GM21526 (cell line): Measurements from ENCODE around the gene PSMD3.
"Not testable (repeated sequence)": the region's sequence is repeated elsewhere in the genome, so short reads cannot be mapped to it uniquely, and the experiment has no call there.

Experiments
- ATAC-seq: cut with Tn5 transposase; IDR thresholded peaks from one replicate; pipeline ENCODE4 v1.9.1; 2021; ENCODE audit warnings: moderate library complexity; ENCODE audit not compliant: unreplicated experiment, low FRiP score

The PSMD3 gene

DNA sequence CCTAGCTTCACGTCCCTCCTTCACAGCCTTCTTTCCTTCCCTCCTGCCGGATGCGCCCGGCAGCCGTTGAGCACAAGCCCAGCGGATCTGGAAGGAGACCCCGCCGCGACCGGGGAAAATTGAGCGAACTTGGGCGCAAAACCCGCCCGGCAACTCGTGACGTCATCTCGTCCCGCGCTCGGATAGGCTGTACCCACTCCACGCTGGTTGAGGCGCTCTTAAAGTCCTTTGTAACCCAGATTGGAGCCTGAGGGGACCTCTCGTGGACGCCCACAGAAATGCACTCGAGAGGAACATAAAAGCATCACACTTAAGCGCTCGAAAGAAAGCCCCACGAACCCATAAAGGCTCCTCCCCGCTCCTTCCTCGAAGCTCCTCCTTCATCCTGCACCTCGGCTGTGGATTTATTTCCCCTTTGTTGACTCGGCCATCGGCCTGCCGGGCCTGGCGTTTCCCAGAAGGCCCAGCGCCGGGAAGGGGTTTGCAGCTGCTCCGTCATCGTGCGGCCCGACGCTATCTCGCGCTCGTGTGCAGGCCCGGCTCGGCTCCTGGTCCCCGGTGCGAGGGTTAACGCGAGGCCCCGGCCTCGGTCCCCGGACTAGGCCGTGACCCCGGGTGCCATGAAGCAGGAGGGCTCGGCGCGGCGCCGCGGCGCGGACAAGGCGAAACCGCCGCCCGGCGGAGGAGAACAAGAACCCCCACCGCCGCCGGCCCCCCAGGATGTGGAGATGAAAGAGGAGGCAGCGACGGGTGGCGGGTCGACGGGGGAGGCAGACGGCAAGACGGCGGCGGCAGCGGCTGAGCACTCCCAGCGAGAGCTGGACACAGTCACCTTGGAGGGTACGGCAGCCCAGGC is at the start of gene PSMD3:
Gene PSMD3, plus strand, starts transcription at position 457 of the 856 bp plus-strand sequence. Its CDS starts 164 bp downstream, at position 621.
- peak; percentile 86 for ATAC-seq

DNA sequence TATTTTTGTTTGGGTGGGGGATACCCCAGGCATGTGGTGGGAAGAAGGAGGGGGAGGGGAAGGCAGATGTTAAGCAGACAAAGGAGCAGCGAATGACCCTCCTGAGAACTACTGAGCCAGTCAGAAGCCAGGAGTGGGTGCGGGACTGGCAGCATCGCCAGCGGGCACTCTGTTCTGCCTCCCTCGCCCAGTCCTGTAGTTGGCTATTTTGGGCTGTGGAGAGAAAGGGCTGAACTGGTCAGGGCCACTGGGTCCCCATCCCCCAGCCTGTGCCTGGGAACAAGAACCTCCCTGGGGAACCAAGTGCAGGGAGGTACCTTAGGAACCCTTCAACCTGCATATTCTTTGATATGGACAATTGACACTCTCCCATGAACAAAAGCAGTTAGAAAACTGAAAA is 46.7 kb upstream of the PSMD3 start:
- no peak for ATAC-seq

DNA sequence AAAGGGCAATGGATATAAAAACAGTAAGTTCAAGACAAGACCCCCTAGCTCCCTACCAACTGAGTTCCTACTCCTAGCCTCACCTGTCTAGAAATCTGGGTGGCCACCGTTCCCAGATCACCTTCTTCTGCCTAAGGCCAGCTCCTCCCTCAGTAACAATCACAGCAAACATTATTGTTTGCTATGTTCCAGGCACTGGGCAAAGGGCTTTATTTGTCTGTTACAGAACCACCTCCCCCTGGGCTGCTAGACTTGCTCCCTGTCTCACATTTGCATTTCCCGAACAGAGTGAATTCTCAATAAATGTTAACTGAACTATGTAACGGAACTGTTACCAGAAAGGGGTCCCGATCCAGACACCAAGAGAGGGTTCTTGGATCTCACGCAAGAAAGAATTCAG is 46.3 kb upstream of the PSMD3 start:
- no peak for ATAC-seq

DNA sequence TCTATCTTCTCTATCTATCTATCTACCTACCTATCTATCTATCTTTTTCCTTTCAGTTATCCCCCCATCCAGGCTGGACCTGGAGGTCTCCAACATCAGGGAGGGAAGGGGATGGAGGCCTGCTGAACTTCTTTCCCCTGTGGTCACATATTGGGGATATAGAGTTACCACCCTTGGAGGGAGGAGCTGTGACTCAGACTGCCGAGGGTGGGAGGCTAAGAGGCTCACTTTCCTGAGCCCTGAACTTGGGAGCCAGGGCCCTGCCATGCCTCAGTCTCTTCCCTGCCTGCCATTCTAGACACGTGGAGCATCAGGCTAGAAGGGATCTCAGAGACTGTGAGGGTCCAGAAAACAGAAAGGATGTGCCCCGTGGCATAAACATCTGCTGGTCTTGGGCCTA is 44.7 kb upstream of the PSMD3 start:
- ATAC-seq = no peak

- no peak for ATAC-seq
Observed at GRCh38 chr17:39937447-39937846, 43.2 kb upstream of the PSMD3 start.

DNA sequence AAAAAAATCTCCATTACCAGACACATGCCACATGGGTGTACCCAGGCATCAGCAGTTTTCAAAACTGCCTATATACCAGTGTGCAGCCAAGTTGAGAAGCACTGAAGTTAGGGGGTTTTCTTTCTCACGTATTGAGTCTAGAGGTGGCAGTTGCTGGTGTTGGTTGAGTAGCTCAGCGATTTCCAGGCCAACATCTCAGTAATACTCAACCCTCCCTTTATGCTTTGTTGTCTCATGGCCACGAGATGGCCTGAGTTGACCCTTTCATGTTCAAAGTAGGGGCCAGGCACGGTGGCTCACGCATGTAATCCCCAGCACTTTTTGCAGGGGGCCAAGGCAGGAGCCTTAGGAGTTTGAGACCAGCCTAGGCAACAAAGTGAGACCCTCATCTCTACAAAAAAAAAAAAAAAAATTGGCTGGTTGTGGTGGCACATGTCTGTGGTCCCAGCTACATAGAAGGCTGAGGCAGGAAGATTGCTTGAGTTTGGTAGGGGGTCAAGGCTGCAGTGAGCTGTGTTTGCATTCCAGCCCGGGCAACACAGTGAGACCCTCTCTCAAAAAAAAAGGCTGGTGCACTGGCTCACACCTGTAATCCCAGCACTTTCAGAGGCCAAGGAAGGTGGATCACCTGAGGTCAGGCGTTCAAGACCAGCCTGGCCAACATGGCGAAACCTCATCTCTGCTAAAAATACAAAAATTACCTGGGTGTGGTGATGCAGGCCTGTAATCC is 42.3 kb upstream of the PSMD3 start:
- ATAC-seq = no peak

GRCh38 chr17:39939106-39939505 is 41.5 kb upstream of the PSMD3 start:
- ATAC-seq = no peak

- no peak for ATAC-seq
Observed at GRCh38 chr17:39939588-39940419, 40.8 kb upstream of the PSMD3 start.

DNA sequence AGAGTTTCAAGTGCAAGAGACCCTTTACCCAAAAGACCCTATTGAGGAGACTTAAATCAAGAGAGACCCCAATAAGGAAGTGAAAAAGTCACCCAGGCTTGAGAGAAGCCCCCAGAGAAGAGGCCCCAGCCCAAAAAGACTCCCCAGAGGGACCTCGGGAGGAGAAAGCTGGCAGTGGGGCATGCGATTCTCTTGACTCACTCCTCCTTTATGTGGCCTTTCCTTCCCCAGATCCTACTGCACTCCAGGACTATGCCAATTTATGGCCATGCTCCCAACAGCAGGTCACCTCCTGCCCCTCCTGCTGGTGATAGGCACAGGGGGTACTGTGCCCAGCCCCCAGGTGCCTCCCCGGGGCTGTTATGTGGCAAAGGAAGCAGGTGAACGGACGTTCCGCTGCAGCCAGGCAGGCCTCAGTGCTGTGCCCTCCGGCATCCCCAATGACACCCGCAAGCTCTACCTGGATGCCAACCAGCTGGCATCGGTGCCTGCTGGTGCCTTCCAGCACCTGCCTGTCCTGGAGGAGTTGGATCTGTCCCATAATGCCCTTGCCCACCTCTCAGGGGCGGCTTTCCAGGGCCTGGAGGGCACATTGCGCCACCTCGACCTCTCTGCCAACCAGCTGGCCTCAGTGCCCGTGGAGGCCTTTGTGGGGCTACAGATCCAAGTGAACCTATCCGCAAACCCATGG is 36.8 kb upstream of the PSMD3 start:
- ATAC-seq = no peak

DNA sequence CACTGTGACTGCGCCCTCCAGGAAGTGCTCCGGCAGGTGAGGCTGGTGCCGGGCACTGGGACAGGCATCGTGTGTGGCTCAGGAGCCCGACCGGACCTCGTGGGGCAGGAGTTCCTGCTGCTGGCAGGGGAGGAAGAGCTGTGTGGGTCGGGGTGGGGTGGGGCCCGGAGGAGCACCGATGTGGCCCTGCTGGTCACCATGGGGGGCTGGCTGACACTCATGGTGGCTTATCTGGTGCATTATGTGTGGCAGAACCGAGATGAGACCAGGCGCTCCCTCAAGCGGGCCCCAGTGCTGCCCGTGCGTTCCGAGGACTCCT is 36.3 kb upstream of the PSMD3 start:
- no peak for ATAC-seq

GRCh38 chr17:39946551-39947330 is 33.9 kb upstream of the PSMD3 start:
- ATAC-seq = no peak

DNA sequence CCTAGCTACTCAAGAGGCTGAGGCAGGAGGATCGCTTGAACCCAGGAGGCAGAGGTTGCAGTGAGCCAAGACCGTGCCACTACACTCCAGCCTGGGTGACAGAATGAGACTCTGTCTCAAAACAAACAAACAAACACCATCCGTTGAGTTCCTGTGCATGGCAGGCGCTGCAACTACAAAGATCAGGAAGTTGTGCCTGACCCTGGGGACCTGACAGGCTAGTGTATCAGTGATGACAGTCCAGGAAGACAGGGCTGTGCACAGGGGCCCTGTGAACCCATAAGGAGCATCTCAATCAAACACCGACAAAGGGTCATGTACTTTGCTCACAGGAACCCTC is 32.1 kb upstream of the PSMD3 start:
- ATAC-seq = not testable (repeated sequence)

DNA sequence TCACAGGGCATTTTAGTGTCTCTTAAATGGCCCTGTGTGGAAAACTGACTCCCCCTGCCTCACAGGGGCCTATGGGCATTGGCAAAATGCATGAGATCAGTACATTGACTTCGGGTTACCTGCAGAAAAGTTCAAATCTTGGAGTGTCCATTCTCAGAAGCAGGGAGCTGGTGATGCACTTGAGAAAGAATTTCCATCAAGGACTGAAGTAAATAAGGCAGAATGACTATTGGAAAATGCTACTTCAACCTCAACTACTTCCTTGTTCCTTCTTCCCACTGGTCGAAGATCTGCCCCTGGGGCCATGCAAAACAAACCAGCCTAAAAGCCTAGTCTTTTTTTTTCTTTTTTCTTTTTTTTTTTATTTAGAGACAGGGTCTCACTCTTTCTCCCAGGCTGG is 31.6 kb upstream of the PSMD3 start:
- ATAC-seq = no peak

DNA sequence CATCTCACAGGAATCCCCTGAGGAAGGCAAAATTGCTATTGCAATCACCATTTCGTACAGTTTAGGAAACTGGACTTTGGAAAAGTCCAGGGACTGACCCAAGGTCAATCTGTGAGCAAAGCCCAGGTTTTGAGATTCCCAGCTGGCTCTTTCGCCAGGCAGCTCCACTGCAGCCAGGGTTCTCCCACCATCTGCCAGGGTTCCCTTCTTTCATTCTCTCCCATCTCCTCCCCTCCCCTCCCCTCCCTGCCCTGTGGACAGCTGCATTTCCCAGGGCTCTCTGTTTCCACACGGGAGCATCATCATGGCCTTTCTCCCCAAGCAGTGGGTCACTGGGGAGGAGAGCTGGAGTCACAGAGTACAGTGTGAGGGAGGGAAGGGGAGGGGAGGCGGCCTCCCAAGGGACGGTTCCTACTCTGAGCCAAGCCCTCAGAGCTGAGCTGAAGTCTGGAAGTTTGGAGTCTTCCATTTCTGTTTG is 29.7 kb upstream of the PSMD3 start:
- no peak for ATAC-seq

GRCh38 chr17:39951924-39952679 is 28.5 kb upstream of the PSMD3 start:
- no peak for ATAC-seq

GRCh38 chr17:39952680-39953470 is 27.7 kb upstream of the PSMD3 start:
- ATAC-seq = peak; percentile 52

GRCh38 chr17:39953471-39953888 is 27.1 kb upstream of the PSMD3 start:
- no peak for ATAC-seq

GRCh38 chr17:39954876-39955275 is 25.7 kb upstream of the PSMD3 start:
- ATAC-seq = no peak
